EL (cell line): ENCODE measurements around the gene ZNF182.
"Not testable (repeated sequence)": the region's sequence is repeated elsewhere in the genome, so short reads cannot be mapped to it uniquely, and the experiment has no call there.

Experiments
- DNase-seq: peaks from one replicate; pipeline ENCODE4 v3.0.0-alpha.2; 2016

Gene ZNF182

DNA sequence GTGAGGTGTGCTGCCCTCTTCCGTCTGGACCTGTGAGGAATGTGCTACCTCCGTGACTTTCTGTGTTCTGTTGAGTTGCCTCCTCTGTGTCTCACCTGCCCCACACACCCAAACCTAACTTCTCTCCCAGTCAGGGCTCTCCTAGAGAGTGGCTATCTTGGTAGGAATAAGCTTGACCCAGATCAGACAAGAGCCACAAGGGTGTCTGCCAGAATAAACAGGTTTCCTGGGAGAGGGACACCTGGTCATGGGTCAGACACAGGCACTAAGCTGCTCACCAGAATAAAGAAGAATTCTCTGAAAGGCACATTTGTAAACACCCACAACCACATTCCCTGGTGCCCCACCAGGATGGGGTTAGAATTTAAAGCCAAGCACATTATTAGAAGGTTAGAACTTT, 11.1 kb downstream of the ZNF182 start:
- DNase-seq, result no peak

DNA sequence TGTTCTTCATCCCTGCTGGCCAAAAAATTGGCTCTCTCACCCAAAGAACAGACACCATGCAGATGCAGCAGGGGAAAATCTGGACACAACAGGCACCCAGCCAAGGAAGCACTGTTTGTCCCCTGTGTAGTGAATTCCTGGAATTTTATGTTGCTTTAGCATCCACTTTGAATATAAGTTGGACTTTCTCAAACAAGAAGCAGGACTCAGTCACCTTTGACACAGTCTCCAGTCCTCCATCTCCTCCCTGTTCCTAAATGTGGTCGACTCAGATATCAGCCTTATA, 11.8 kb downstream of the ZNF182 start:
- DNase-seq, result peak; percentile 32

DNA sequence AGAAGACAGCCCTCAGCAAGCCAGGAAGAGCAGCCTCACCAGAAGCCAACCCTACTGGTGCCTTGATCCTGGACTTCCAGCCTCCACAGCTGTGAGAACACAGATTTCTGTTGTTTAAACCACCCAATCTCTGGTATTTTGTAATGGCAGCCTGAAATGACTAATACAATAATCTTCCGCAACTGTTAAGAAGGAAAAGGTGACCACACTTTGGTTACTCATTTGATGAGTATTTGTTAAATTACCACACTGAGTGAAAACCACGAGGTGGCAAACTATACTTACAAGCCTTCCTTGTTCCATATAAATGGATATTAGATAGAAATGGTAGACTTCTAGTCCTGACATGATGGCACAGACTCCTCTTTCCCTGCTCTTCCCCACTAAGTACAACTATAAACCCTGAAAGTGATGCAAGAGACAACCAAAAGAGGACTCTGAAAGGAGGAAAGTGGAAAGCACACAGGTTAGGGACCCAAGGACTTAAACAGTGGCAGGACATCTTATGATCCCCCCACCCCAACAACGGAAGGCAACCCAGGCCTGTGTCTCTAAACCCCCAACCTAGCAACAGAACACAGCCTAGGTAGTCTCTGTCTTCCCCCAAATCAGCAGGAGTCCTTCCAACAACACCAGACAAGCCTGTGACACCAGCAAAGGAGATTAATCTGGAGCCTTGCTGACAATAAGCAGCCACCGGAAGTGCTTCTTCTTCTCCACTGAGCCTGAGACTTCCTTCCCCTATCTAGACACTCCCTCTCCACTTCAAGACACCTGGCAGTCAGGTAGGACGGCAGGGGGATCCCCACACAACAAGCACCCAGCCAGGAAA, 12.3 kb downstream of the ZNF182 start:
- peak; percentile 60 for DNase-seq

DNA sequence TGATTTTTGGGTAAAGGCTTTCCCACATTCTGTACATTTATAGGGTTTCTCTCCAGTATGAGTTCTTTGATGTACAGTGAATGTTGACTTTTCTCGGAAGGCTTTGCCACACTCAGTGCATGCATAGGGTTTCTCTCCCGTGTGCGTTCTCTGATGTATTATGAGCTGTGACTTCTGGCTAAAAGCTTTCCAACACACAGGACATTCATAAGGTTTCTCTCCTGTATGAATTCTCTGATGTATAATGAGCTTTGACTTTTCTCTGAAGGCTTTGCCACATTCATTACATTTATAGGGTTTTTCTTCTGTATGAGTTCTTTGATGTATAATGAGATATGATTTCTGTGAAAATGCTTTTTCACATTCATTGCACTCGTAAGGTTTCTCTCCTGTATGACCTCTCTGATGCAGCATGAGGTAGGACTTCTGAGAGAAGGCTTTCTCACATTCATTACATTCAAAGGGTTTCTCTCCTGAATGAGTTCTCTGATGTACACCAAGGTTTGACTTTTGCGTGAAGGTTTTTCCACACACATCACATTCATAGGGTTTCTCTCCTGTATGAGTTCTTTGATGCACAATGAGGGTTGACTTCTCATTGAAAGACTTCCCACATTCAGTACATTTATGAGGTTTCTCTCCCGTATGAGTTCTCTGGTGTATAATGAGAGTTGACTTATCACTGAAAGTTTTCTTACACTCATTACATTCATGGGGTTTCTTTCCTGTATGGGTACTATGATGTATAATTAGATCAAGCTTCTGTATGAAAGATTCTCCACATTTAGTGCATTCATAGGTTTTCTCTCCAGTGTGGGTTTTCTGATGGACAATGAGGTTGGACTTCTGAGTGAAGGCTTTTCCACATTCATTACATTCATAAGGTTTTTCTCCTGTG, 27.3 kb downstream of the ZNF182 start:
- DNase-seq, result no peak

DNA sequence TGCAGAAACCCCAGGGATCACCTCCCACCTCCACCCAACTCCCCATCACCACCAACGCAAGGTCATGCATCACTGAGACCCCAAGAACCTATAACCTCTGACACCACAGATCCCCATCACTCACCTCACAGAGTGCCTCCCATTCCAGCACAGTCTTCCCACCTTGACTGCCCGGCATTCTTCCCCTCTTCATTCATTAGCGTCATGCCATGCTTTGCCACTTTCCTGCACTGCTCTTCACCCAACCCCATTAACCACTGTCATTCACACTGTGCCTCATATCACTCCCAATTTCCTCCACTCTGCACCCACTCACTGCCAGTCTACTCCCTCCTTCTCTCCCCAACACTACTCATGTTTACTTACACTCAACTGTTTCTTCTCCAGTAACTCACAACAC, 30.6 kb downstream of the ZNF182 start:
- no peak for DNase-seq

DNA sequence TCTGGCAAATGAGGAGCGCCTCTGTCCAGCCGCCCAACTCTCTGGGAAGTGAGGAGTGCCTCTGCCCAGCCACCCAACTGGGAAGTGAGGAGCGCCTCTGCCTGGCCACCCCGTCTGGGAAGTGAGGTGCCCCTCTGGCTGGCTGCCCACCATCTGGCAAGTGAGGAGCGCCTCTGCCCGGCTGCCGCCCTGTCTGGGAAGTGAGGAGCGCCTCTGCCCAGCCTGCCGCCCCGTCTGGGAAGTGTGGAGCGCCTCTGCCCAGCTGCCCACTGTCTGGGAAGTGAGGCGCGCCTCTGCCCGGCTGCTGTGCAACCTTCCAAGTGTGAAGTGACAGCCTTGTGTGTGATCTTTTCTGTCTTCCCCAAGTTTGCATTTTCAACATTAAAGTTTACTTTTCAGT, 38.3 kb downstream of the ZNF182 start:
- not testable (repeated sequence) for DNase-seq

DNA sequence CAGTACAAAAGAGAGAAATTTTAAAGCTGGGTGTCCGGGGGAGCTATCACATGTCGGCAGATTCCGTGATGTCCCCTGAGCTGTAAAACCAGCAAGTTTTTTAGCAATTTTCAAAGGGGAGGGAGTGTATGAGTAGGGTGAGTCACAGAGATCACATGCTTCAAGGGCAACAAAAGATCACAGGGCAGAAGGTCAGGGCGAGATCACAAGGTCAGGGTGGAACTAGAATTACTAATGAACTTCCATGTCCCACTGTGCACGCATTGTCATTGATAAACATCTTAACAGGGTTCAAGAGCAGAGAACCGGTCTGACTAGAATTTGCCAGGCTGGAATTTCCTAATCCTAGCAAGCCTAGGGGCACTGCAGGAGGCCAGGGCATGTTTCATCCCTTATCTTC, 42.0 kb downstream of the ZNF182 start:
- DNase-seq, result not testable (repeated sequence)

DNA sequence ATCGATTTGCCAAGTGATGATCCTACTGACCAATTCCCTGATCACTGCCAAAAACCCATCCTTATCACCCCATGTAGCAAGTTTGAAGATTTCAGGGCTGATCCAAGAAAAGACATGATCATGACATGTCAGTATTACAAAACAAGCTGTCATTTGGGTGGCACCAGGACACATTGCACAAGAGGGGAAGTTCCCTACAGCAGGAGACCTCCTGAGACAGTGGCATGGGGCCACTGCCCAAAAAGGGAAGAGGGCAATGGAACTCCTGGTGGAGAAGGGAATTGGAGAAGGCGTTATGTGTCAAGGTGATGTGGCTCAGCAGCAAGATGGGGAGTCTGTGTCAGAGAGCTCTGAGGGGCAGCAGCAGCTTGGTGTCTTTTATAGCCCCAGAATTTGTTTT, 43.4 kb downstream of the ZNF182 start:
- DNase-seq, result no peak

DNA sequence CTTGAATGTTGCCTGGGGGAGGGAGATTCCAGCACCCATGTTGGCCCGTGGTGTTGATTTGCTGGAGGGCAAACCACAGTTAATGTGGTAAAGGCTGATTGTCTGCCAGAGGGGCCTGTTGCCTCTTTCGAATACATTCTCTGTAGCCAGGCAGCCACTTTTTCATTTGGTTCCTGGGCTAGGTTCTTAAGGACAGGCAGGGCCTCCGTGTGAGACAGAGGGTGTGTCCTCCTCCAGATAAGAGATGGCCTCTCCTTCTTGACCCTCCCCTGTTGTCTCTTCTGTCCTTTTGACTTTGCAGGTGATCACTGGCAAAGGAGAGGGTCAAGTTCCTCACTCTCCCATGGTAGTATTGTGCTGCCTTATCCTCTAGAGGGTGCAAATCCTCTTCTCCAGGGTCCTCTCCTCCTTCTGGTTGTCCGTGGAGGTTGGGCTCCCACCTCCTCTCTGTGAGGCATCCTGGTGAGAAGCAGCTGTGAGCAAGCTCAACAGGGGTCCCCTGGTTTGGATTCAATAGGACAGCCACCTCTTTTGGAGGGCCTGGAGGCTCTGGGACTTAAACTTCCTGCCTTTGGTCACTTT, 44.9 kb downstream of the ZNF182 start:
- peak; percentile 4 for DNase-seq

DNA sequence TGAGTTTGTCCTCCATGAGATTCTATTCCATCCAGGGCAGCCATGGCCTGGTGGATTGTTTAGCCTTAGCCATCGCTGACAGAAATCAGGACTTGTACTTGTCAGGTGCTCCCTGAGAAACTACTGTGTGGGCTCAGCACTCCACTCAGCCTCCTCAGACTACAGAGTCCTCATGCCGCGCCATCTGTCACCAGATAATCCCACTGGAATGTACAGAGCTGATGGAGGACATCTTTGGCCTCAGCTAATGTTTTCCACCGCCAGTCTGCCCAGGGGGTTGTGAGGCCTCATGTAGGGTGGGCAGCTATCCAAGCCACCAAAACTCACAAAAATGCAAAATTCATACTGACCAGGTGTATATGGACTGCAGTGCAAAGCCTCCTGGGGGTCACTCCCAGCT, 45.6 kb downstream of the ZNF182 start:
- DNase-seq, result not testable (repeated sequence)

DNA sequence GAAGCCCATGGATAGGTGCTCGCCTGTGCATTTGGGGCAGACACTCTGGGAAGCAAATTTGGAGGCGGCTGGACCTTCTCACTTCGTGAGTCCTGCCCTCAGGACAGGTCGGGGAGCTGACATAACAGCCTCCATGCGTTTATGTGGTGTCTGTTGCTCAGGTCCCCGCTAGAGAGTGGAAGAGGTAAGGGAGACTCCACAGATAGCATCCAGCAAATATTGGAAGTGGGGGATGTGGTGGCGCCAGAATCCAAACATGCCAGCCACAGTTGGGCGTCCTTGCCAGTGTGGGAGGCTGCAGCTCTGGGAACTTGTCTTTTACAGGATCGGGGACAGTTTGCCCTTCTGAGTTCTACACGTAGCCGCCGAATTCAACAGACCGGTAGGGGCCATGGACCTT, 47.8 kb downstream of the ZNF182 start:
- no peak for DNase-seq

DNA sequence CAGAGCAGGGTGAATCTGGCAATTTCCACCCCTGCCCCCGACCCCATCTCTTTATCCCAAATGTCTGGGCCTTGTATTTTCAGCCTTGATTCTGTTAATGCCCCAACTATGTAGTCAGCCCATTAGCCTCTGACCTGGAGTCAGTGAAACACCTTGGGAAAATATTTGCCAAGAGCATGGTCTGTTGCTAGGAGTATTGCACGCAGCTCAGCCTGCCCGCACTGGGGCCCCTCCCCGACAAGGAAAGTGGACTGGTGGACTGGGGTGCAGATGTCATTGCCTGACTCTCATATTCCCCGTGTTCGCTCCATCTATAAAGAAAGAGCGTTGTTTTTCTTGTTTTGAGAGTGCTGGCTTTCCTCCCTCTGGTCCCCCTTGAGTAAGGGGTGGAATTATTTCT, 48.5 kb downstream of the ZNF182 start:
- DNase-seq, result not testable (repeated sequence)

DNA sequence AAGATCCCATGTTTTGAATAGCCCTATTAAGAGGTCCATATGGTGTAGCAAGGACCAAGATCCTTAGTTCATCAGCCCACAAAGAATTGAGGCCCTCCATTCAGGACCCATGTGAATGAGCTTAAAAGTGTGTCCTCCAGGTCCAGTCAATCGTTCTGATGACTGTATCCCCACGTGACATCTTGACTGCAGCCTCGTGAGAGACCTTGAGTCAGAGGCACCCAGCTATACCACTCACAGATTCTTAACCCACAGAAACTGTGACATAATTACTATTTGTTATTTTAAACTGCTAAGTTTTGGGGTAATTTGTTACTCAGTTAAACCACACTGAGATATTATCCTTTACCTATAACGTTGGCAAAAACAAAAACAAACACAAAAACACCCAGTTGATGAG, 62.4 kb downstream of the ZNF182 start:
- DNase-seq, result no peak

DNA sequence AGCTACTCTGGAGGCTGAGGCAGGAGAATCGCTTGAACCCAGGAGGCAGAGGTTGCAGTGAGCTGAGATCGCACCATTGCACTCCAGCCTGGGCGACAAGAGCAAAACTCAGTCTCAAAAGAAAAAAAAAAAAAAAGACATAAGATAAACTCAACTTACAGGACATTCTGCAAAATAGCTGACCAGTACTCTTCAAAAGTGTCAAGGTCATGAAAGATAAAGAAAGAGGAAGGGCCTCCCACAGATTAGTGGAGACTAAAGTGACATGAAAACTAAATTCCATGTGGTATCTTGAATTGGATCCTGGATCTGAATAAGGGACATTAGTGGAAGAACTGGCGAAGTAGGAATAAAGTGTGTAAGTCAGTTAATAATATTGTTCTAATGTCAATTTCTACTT, 63.3 kb downstream of the ZNF182 start:
- no peak for DNase-seq

DNA sequence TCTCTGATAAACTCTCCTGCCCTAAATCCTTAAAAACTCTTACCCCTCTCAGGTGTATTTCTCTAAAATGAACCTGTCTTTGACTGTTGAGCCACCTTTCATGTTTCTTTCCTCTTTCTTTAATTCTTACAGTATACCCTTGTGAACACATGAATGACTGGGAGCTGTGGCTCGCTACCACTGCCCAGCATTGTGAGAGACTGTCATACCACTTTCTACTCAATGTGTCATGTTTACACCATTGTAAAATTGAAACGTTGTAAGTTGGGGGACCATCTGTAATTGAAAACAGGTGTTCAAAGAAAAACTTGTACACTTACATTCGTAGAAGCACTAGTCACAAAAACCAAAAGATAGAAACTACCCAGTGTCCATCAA, 66.9 kb downstream of the ZNF182 start:
- no peak for DNase-seq

DNA sequence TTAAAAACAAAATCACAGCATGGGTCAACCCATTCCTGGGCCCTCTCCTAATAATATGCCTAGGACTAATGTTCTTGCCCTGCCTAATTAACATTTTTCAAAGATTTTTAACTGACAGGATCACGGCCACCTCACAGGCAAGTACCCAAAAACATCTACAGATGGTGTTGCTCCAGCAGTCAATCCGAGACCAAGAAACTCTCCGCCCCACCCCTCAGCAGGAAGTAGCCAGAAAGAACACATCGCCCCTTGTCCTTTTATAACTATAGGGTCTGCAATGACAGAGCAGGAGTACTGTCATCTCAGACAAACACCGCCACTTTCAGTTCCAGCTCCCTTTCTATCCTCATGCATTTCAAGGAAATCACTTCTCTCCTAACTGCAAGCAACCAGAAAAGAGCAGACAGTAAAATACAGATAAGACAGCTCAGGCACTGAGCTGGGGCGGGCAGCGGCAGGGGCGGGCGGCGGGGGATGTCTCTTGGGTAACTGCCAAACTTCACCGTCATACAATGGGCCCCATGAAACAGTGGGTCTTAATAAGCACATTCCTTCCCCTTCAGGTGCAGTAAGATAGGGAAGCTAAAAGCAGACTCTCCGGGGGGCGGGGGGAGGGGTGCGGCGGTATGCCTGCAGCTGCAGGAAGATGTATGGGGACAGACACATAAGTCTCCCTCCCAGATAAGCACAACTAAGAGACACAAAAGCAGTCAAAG, 67.4 kb downstream of the ZNF182 start:
- no peak for DNase-seq

DNA sequence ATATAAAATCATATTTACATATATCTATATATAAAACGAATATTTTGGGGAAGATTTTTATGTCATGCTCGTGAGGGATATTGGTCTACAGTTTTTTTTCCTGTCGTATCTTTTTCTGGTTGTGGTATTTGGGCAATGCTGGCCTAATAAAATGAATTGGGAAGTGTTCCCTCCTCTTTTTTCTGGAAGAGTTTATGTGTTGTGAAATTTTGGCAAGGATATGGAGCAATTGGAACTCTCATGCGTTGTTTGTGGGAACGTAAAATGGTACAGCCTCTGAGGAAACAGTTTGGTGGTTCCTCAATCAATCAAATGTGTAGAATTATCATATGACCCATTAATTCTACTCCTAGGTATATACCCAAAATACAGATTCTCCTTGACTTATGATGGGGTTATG, 69.8 kb downstream of the ZNF182 start:
- no peak for DNase-seq

DNA sequence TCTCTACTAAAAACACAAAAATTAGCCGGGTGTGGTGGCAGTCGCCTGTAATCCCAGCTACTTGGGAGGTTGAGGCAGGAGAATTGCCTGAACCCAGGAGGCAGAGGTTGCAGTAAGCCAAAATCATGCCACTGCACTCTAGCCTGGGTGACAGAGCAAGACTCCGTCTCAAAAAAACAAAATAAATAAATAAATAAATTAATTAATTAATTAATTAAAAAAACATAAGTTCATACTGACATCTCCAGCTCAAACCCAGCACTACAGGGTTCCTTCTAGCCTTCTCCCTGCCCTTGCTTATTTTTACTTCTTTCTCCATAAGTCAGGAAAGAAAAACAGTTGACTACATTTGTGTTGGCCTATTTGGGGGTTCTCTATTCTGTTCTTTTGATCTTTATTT, 71.8 kb downstream of the ZNF182 start:
- DNase-seq, result not testable (repeated sequence)

DNA sequence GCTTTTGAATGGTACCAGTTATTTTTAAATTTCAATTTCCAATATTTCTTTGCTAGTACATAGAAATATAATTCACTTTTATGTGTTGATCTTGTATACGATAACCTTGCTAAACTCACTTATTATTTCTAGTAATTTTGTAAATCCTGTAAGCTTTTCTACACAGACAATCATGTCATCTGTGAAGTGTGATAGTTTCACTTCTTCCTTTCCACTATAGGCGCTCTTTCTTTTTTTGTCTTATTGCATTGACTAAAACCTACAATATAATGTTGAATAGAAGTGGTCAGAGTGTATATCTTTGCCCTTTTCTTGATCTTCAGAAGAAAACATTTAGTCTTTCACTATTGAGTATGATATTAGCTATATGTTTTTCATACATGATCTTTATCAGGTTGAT, 76.6 kb downstream of the ZNF182 start:
- DNase-seq, result no peak
